CD14-positive monocyte (primary cell): ENCODE results near the gene ACACA. TPM values are rescaled to one million over a fixed set of nuclear protein-coding genes. Genes with fewer than 3 reads are reported as not detected.

ENCODE experiments used
- DNase-seq, 3 donors: peaks; one replicate each; pipeline ENCODE4 v3.0.0-alpha.2; 2011 to 2022
- H2AFZ ChIP-seq: 2 replicates; pipeline ENCODE4 v1.6.0; 2012; ENCODE audit warnings: mild to moderate bottlenecking, low read depth, low read length, inconsistent platforms; ENCODE audit not compliant: insufficient read depth, poor library complexity, severe bottlenecking
- H3K27ac ChIP-seq, 2 donors: 1 replicate in 1 of 2; 2 replicates in 1 of 2; pipeline ENCODE4 v1.5.1; 2012 to 2013; ENCODE audit warnings: low read length in 2 of 2, control low read depth in 1 of 2, inconsistent platforms in 1 of 2, low read depth in 1 of 2, mild to moderate bottlenecking in 1 of 2
- H3K27me3 ChIP-seq, 2 donors: one replicate each; pipeline versions ENCODE4 v1.6.0 to v1.6.1; 2011 to 2013; ENCODE audit warnings: low read length in 2 of 2; ENCODE audit not compliant: control insufficient read depth in 2 of 2, insufficient read depth in 2 of 2
- H3K36me3 ChIP-seq, 2 donors: replicated peaks in 1 of 2; 1 replicate in 1 of 2; 2 replicates in 1 of 2; pipeline versions ENCODE4 v1.5.1 to v1.6.1; 2012 to 2013; ENCODE audit warnings: low read length in 2 of 2, control low read depth in 1 of 2, inconsistent platforms in 1 of 2, mild to moderate bottlenecking in 1 of 2; ENCODE audit not compliant: insufficient read depth in 2 of 2, control insufficient read depth in 1 of 2
- H3K4me1 ChIP-seq, 2 donors: 1 replicate in 1 of 2; 2 replicates in 1 of 2; pipeline versions ENCODE4 v1.5.1 to v1.6.1; 2012 to 2013; ENCODE audit warnings: low read length in 2 of 2, control low read depth in 1 of 2, inconsistent platforms in 1 of 2, mild to moderate bottlenecking in 1 of 2, moderate library complexity in 1 of 2; ENCODE audit not compliant: insufficient read depth in 2 of 2, control insufficient read depth in 1 of 2
- H3K4me2 ChIP-seq: replicated peaks from 2 replicates; pipeline ENCODE3; 2012; ENCODE audit warnings: low read length, moderate library complexity, mild to moderate bottlenecking; ENCODE audit not compliant: poor library complexity, severe bottlenecking; ENCODE audit errors: extremely low read depth
- H3K4me3 ChIP-seq, 3 experiments: fragments of 200-600 bp in 1 of 3; sonication (generic) in 1 of 3; replicated peaks in 1 of 3; 1 replicate in 2 of 3; 2 replicates in 1 of 3; pipeline ENCODE4 v1.5.1; 2011 to 2013; ENCODE audit warnings: low read length in 3 of 3, mild to moderate bottlenecking in 3 of 3, control low read depth in 2 of 3, low read depth in 2 of 3, inconsistent platforms in 1 of 3, moderate library complexity in 1 of 3
- H3K79me2 ChIP-seq: 2 replicates; pipeline ENCODE4 v1.6.0; 2012; ENCODE audit warnings: mild to moderate bottlenecking, control low read depth, inconsistent platforms, low read length, moderate library complexity; ENCODE audit not compliant: insufficient read depth
- H3K9ac ChIP-seq: 2 replicates; pipeline ENCODE4 v1.6.0; 2017; ENCODE audit warnings: low read length, mild to moderate bottlenecking; ENCODE audit not compliant: insufficient read depth, poor library complexity, severe bottlenecking
- H3K9me3 ChIP-seq, 2 donors: replicated peaks in 1 of 2; 1 replicate in 1 of 2; 2 replicates in 1 of 2; pipeline versions ENCODE4 v1.5.1 to v1.6.1; 2012 to 2013; ENCODE audit warnings: low read length in 2 of 2, control low read depth in 1 of 2; ENCODE audit not compliant: control insufficient read depth in 1 of 2, insufficient read depth in 1 of 2
- H4K20me1 ChIP-seq: 2 replicates; pipeline ENCODE4 v1.6.0; 2012; ENCODE audit warnings: mild to moderate bottlenecking, low read length, control low read depth, moderate library complexity; ENCODE audit not compliant: insufficient read depth
- H3K27ac Mint-ChIP-seq, 7 donors: one replicate each; pipeline ENCODE4 v1.8.0; 2020; ENCODE audit warnings: mild to moderate bottlenecking in 7 of 7, mixed read lengths in 7 of 7, moderate library complexity in 6 of 7, inconsistent platforms in 2 of 7
- H3K27me3 Mint-ChIP-seq, 3 donors: one replicate each; pipeline ENCODE4 v1.8.0; 2021 to 2022; ENCODE audit warnings: low read depth in 3 of 3, mild to moderate bottlenecking in 3 of 3, mixed read lengths in 3 of 3, moderate library complexity in 3 of 3, inconsistent platforms in 1 of 3
- H3K36me3 Mint-ChIP-seq, 2 donors: one replicate each; pipeline ENCODE4 v1.8.0; 2020; ENCODE audit warnings: mixed read lengths in 2 of 2, inconsistent platforms in 1 of 2, mild to moderate bottlenecking in 1 of 2
- H3K4me1 Mint-ChIP-seq: one replicate; pipeline ENCODE4 v1.8.0; 2020; ENCODE audit warnings: mild to moderate bottlenecking, mixed read lengths
- H3K4me3 Mint-ChIP-seq, 2 donors: one replicate each; pipeline ENCODE4 v1.8.0; 2020; ENCODE audit warnings: mild to moderate bottlenecking in 2 of 2, mixed read lengths in 2 of 2, moderate library complexity in 1 of 2
- H3K9me3 Mint-ChIP-seq, 7 donors: one replicate each; pipeline ENCODE4 v1.8.0; 2020 to 2022; ENCODE audit warnings: mixed read lengths in 7 of 7, mild to moderate bottlenecking in 6 of 7, moderate library complexity in 6 of 7, inconsistent platforms in 2 of 7
- WGBS: methylation state at CpG from one replicate; pipeline ENCODE4 v1.1.5; 2013; ENCODE audit warnings: missing lambda C conversion rate; ENCODE audit not compliant: insufficient coverage; 5-methylcytosine and 5-hydroxymethylcytosine counted together
- intact Hi-C, 2 donors: fragments of 100-400 bp; cut with micrococcal nuclease; formaldehyde crosslinking; loops; one replicate each; pipeline versions ENCODE4 v1.15.0 to v1.15.1; 2023
- polyA plus RNA-seq, 3 donors: library from polyadenylated mRNA; depleted of rRNA in 1 of 3; unstranded in 2 of 3; stranded (reverse) in 1 of 3; fragments of 300-500 nt in 2 of 3; fragments of >200 nt in 1 of 3; fragmentation: Illumina TruSeq in 2 of 3; gene quantifications; 1 replicate in 2 of 3; 2 replicates in 1 of 3; pipeline ENCODE4 v1.2.3, GENCODE V29; 2012 to 2021
- TF ChIP-seq, protein P1 (sequence below): fragments of 200-600 bp; IDR thresholded peaks from one replicate; pipeline ENCODE4 v1.8.0; 2022; ENCODE audit warnings: antibody characterized with exemption, mild to moderate bottlenecking

ACACA gene
- polyA plus RNA-seq, 3 donors = 3.5 to 4.6 (median 3.8) TPM

DNA sequence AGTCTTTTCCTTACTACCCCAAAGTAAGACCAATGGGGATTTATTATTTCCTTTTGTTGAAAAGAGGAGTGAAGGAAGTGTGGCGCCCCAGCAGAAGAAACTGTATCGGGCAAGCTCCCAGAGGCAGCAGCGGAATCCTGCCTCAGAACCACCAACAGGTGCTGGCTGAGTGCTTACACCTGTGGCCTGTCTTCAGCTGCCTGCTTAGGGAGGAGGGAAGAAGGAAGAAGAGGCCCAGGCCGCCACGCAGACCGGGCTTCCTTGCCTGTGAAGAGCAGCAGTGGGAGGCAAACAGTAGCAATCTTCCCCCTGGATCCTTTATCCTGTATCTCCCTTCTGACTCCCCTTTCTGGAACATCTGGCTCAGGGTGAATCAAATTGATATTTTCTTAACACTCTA is 323.2 kb downstream of the ACACA start:
- Mint-ChIP-seq H3K27ac (no peak overlapping the region), H3K9me3 (peaks cover 0 to 6% (median 0%) of the 10 kb centered on the region in 7 donors), H3K27me3 (no peaks in the 10 kb centered on the region), H3K4me3 (no peak overlapping the region), H3K4me1 (peaks cover 15% of the 10 kb centered on the region), H3K36me3 (peaks cover 20 to 30% of the 10 kb centered on the region in 2 donors)
- no peak overlapping the region for H3K4me2 ChIP-seq
- DNase-seq = no peak
- no peak overlapping the region for H3K9ac ChIP-seq
- TF ChIP-seq, protein P1, sequence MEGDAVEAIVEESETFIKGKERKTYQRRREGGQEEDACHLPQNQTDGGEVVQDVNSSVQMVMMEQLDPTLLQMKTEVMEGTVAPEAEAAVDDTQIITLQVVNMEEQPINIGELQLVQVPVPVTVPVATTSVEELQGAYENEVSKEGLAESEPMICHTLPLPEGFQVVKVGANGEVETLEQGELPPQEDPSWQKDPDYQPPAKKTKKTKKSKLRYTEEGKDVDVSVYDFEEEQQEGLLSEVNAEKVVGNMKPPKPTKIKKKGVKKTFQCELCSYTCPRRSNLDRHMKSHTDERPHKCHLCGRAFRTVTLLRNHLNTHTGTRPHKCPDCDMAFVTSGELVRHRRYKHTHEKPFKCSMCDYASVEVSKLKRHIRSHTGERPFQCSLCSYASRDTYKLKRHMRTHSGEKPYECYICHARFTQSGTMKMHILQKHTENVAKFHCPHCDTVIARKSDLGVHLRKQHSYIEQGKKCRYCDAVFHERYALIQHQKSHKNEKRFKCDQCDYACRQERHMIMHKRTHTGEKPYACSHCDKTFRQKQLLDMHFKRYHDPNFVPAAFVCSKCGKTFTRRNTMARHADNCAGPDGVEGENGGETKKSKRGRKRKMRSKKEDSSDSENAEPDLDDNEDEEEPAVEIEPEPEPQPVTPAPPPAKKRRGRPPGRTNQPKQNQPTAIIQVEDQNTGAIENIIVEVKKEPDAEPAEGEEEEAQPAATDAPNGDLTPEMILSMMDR = no peak
- no peaks in the 10 kb centered on the region for H3K79me2 ChIP-seq
- H2AFZ ChIP-seq = no peak overlapping the region
- intact Hi-C loops = no loop called here
- H3K9me3 ChIP-seq = no peaks in the 10 kb centered on the region
- peaks cover 5 to 16% of the 10 kb centered on the region in 2 donors for H3K4me1 ChIP-seq
- H3K36me3 ChIP-seq = peaks cover 5 to 22% of the 10 kb centered on the region in 2 donors
- WGBS = 62% methylated on average over 3 of the region's 6 CpGs
- H3K27ac ChIP-seq = no peak overlapping the region
- no peaks in the 10 kb centered on the region for H3K27me3 ChIP-seq
- no peaks in the 10 kb centered on the region for H4K20me1 ChIP-seq
- no peak overlapping the region for H3K4me3 ChIP-seq

DNA sequence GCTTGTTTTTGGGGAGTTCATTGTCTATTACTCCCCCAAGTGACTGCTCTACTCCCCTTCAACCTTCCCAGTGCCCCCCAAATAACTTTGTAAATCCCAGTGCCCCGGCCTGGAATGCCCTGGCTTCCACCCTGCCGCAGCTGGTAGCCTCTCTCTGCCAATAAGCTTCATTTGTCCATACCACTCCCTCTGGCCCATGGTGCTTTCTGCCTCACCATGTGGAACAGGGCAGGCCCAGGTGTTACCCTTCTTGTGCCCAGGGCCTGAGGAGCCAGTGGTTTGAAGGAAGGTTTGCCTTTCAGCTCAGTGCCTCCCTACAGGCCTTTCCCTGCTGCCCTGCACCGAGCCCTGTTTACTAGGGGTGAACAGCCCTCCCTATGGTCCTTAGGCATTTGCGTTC is 323.7 kb downstream of the ACACA start:
- intact Hi-C loops = no loop called here
- Mint-ChIP-seq H3K4me1 (peaks cover 15% of the 10 kb centered on the region), H3K4me3 (no peak overlapping the region), H3K27me3 (no peaks in the 10 kb centered on the region), H3K27ac (peak overlapping the region in 1 of 7 donors; percentile 21), H3K9me3 (peaks cover 0 to 6% (median 0%) of the 10 kb centered on the region in 7 donors), H3K36me3 (peaks cover 19 to 29% of the 10 kb centered on the region in 2 donors)
- H4K20me1 ChIP-seq = no peaks in the 10 kb centered on the region
- H3K4me3 ChIP-seq = no peak overlapping the region
- TF ChIP-seq, protein P1 = no peak
- H3K9me3 ChIP-seq = no peaks in the 10 kb centered on the region
- no peak overlapping the region for H3K27ac ChIP-seq
- H3K27me3 ChIP-seq = no peaks in the 10 kb centered on the region
- DNase-seq = no peak
- peaks cover 5 to 16% of the 10 kb centered on the region in 2 donors for H3K4me1 ChIP-seq
- no peak overlapping the region for H3K4me2 ChIP-seq
- H3K79me2 ChIP-seq = no peaks in the 10 kb centered on the region
- peaks cover 5 to 22% of the 10 kb centered on the region in 2 donors for H3K36me3 ChIP-seq
- no peak overlapping the region for H2AFZ ChIP-seq
- WGBS = 100% methylated on average over 1 of the region's 4 CpGs
- H3K9ac ChIP-seq = no peak overlapping the region
